Measurements from ENCODE around the gene TSC22D1. TPM values are rescaled to one million over a fixed set of nuclear protein-coding genes. Genes with fewer than 3 reads are reported as not detected.
"Not testable (repeated sequence)": the region's sequence is repeated elsewhere in the genome, so short reads cannot be mapped to it uniquely, and the experiment has no call there.

Gene TSC22D1
- total RNA-seq, result 7.0 and 7.9 TPM in 2 replicates

- intact Hi-C loops (cut with micrococcal nuclease), result loop anchor here (2.0 to 10.0 kb wide), 6 partner anchors 311 to 889 kb away; partner anchors contain the start of genes COG3 and GTF2F2
Measured at GRCh38 chr13:44575741-44576350, at the start of gene TSC22D1. Gene TSC22D1 (minus strand): TSS chr13:44576330. CDS start chr13:44576074, 256 bp downstream.

- intact Hi-C loops (cut with micrococcal nuclease), result no loop called here
Measured at GRCh38 chr13:44622708-44623107, 46.6 kb upstream of the TSC22D1 start.

GRCh38 chr13:44622261-44622660 lies 46.1 kb upstream of the TSC22D1 start:
- intact Hi-C loops (cut with micrococcal nuclease), result no loop called here

- intact Hi-C loops (cut with micrococcal nuclease), result no loop called here
Measured at GRCh38 chr13:44620057-44620456, 43.9 kb upstream of the TSC22D1 start.

- intact Hi-C loops (cut with micrococcal nuclease), result no loop called here
Measured at GRCh38 chr13:44619651-44620050, 43.5 kb upstream of the TSC22D1 start.

GRCh38 chr13:44618326-44618725 lies 42.2 kb upstream of the TSC22D1 start:
- intact Hi-C loops (cut with micrococcal nuclease), result no loop called here

GRCh38 chr13:44617648-44618047 lies 41.5 kb upstream of the TSC22D1 start:
- intact Hi-C loops (cut with micrococcal nuclease), result no loop called here

GRCh38 chr13:44609137-44609536 lies 33.0 kb upstream of the TSC22D1 start:
- intact Hi-C loops (cut with micrococcal nuclease), result no loop called here

GRCh38 chr13:44605721-44606120 lies 29.6 kb upstream of the TSC22D1 start:
- intact Hi-C loops (cut with micrococcal nuclease), result no loop called here

- intact Hi-C loops (cut with micrococcal nuclease), result no loop called here
Measured at GRCh38 chr13:44605275-44605674, 29.1 kb upstream of the TSC22D1 start.

- intact Hi-C loops (cut with micrococcal nuclease), result no loop called here
Measured at GRCh38 chr13:44601586-44601985, 25.5 kb upstream of the TSC22D1 start.

- intact Hi-C loops (cut with micrococcal nuclease), result not testable (repeated sequence)
Measured at GRCh38 chr13:44593861-44594592, 17.9 kb upstream of the TSC22D1 start.

- intact Hi-C loops (cut with micrococcal nuclease), result no loop called here
Measured at GRCh38 chr13:44592216-44592847, 16.2 kb upstream of the TSC22D1 start.

GRCh38 chr13:44591316-44591715 lies 15.2 kb upstream of the TSC22D1 start:
- intact Hi-C loops (cut with micrococcal nuclease), result no loop called here

GRCh38 chr13:44583137-44583536 lies 7.0 kb upstream of the TSC22D1 start:
- intact Hi-C loops (cut with micrococcal nuclease), result no loop called here

- intact Hi-C loops (cut with micrococcal nuclease), result loop anchor here (2.0 to 10.0 kb wide), 5 partner anchors 93 to 719 kb away; partner anchors contain the start of gene GTF2F2
Measured at GRCh38 chr13:44578067-44578400, 1.9 kb upstream of the TSC22D1 start.

- intact Hi-C loops (cut with micrococcal nuclease), result loop anchor here (1.0 to 10.0 kb wide), 9 partner anchors 93 to 887 kb away; partner anchors contain the start of genes COG3, GPALPP1, GTF2F2 and NUFIP1
Measured at GRCh38 chr13:44577236-44578066, 1.3 kb upstream of the TSC22D1 start.

GRCh38 chr13:44576351-44577235 lies 463 bp upstream of the TSC22D1 start:
- intact Hi-C loops (cut with micrococcal nuclease), result loop anchor here (1.0 to 10.0 kb wide), 8 partner anchors 312 to 888 kb away; partner anchors contain the start of genes COG3, GPALPP1, GTF2F2 and NUFIP1

- intact Hi-C loops (cut with micrococcal nuclease), result loop anchor here (5.0 to 10.0 kb wide), 4 partner anchors 310 to 722 kb away; partner anchors contain the start of gene GTF2F2
Measured at GRCh38 chr13:44575035-44575434, 1.1 kb downstream of the TSC22D1 start.

GRCh38 chr13:44574466-44574855 lies 1.7 kb downstream of the TSC22D1 start:
- intact Hi-C loops (cut with micrococcal nuclease), result loop anchor here (10.0 kb wide), 2 partner anchors 310 to 550 kb away; partner anchors contain the start of gene GTF2F2
